HG03575 (cell line): Measurements from ENCODE around the gene ASTN2.
"Not testable (repeated sequence)": the region's sequence is repeated elsewhere in the genome, so short reads cannot be mapped to it uniquely, and the experiment has no call there.

ENCODE experiments used
- ATAC-seq: cut with Tn5 transposase; IDR thresholded peaks from one replicate; pipeline ENCODE4 v1.9.1; 2021; ENCODE audit not compliant: unreplicated experiment, insufficient number of reproducible peaks, low FRiP score; ENCODE audit errors: extremely low read depth

ASTN2 gene

GRCh38 chr9:116695438-116695837 is 719.4 kb downstream of the ASTN2 start:
- ATAC-seq, result no peak

- ATAC-seq, result no peak
These were observed 720.0 kb downstream of the ASTN2 start for GRCh38 chr9:116694785-116695291.

GRCh38 chr9:116693233-116693731 is 721.6 kb downstream of the ASTN2 start:
- no peak for ATAC-seq

- no peak for ATAC-seq
These were observed 722.2 kb downstream of the ASTN2 start for GRCh38 chr9:116692616-116693015.

GRCh38 chr9:116691607-116692006 is 723.2 kb downstream of the ASTN2 start:
- ATAC-seq, result no peak

GRCh38 chr9:116690805-116691204 is 724.1 kb downstream of the ASTN2 start:
- ATAC-seq, result not testable (repeated sequence)

- ATAC-seq, result no peak
These were observed 725.3 kb downstream of the ASTN2 start for GRCh38 chr9:116689486-116690032.

- no peak for ATAC-seq
These were observed 725.9 kb downstream of the ASTN2 start for GRCh38 chr9:116688806-116689485.

- ATAC-seq, result no peak
These were observed 727.1 kb downstream of the ASTN2 start for GRCh38 chr9:116687754-116688135.

GRCh38 chr9:116687074-116687753 is 727.6 kb downstream of the ASTN2 start, which contains the start of gene TRIM32:
TRIM32 (plus strand) TSS chr9:116687305; CDS start chr9:116697743, 10,438 bp downstream.
- peak; percentile 92 for ATAC-seq

GRCh38 chr9:116686693-116687073 is 728.2 kb downstream of the ASTN2 start:
- peak; percentile 25 for ATAC-seq

- no peak for ATAC-seq
These were observed 728.7 kb downstream of the ASTN2 start for GRCh38 chr9:116686135-116686534.

- no peak for ATAC-seq
These were observed 729.7 kb downstream of the ASTN2 start for GRCh38 chr9:116685166-116685565.

- ATAC-seq, result no peak
These were observed 731.3 kb downstream of the ASTN2 start for GRCh38 chr9:116683535-116683934.

GRCh38 chr9:116674210-116674980 is 740.5 kb downstream of the ASTN2 start:
- ATAC-seq, result no peak

GRCh38 chr9:116673375-116673774 is 741.5 kb downstream of the ASTN2 start:
- ATAC-seq, result no peak

GRCh38 chr9:116671605-116672004 is 743.3 kb downstream of the ASTN2 start:
- no peak for ATAC-seq

GRCh38 chr9:116668970-116669695 is 745.7 kb downstream of the ASTN2 start:
- ATAC-seq, result no peak

- ATAC-seq, result no peak
These were observed 751.3 kb downstream of the ASTN2 start for GRCh38 chr9:116663581-116663980.
